DND-41 (cell line): ENCODE measurements around the gene SFSWAP.

ENCODE experiments used
- EZH2 ChIP-seq: IDR thresholded peaks from 3 replicates; pipeline ENCODE4 v1.6.1; 2012; ENCODE audit warnings: borderline replicate concordance, low read depth, mild to moderate bottlenecking, moderate library complexity, low read length, inconsistent platforms; ENCODE audit not compliant: severe bottlenecking
- TF ChIP-seq, protein P1 (sequence below): IDR thresholded peaks from 2 replicates; pipeline ENCODE4 v1.5.1; 2012; ENCODE audit warnings: borderline replicate concordance, low read length, moderate library complexity, mild to moderate bottlenecking; ENCODE audit not compliant: poor library complexity, severe bottlenecking; ENCODE audit errors: extremely low read depth

- TF ChIP-seq, protein P1, sequence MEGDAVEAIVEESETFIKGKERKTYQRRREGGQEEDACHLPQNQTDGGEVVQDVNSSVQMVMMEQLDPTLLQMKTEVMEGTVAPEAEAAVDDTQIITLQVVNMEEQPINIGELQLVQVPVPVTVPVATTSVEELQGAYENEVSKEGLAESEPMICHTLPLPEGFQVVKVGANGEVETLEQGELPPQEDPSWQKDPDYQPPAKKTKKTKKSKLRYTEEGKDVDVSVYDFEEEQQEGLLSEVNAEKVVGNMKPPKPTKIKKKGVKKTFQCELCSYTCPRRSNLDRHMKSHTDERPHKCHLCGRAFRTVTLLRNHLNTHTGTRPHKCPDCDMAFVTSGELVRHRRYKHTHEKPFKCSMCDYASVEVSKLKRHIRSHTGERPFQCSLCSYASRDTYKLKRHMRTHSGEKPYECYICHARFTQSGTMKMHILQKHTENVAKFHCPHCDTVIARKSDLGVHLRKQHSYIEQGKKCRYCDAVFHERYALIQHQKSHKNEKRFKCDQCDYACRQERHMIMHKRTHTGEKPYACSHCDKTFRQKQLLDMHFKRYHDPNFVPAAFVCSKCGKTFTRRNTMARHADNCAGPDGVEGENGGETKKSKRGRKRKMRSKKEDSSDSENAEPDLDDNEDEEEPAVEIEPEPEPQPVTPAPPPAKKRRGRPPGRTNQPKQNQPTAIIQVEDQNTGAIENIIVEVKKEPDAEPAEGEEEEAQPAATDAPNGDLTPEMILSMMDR, result no peak
- TF ChIP-seq EZH2, result no peak
Observed at GRCh38 chr12:131806674-131807073, 95.8 kb downstream of the SFSWAP start.
